Measurements from ENCODE around the gene BCAS4.

Gene BCAS4

GRCh38 chr20:50826121-50826520 lies 31.3 kb downstream of the BCAS4 start:
- DNase-seq: no peak

GRCh38 chr20:50828363-50829136 lies 33.7 kb downstream of the BCAS4 start:
- DNase-seq: no peak

- no peak for DNase-seq
Measured at GRCh38 chr20:50831622-50832021, 36.8 kb downstream of the BCAS4 start.

- DNase-seq: no peak
Measured at GRCh38 chr20:50834599-50835005, 39.7 kb downstream of the BCAS4 start.

- no peak for DNase-seq
Measured at GRCh38 chr20:50837532-50838321, 42.9 kb downstream of the BCAS4 start.

- DNase-seq: no peak
Measured at GRCh38 chr20:50838322-50838625, 43.4 kb downstream of the BCAS4 start.

GRCh38 chr20:50838707-50839385 lies 44.0 kb downstream of the BCAS4 start:
- no peak for DNase-seq

GRCh38 chr20:50842821-50843220 lies 48.0 kb downstream of the BCAS4 start:
- DNase-seq: no peak

- DNase-seq: no peak
Measured at GRCh38 chr20:50843331-50844276, 48.7 kb downstream of the BCAS4 start.

GRCh38 chr20:50844430-50845100 lies 49.7 kb downstream of the BCAS4 start:
- peak; percentile 31 for DNase-seq

GRCh38 chr20:50845566-50846215 lies 50.8 kb downstream of the BCAS4 start:
- DNase-seq: no peak

GRCh38 chr20:50848341-50848808 lies 53.5 kb downstream of the BCAS4 start:
- DNase-seq: no peak

GRCh38 chr20:50848846-50849673 lies 54.2 kb downstream of the BCAS4 start:
- DNase-seq: no peak

- DNase-seq: no peak
Measured at GRCh38 chr20:50850721-50851286, 55.9 kb downstream of the BCAS4 start.

GRCh38 chr20:50852085-50852484 lies 57.2 kb downstream of the BCAS4 start:
- no peak for DNase-seq

- no peak for DNase-seq
Measured at GRCh38 chr20:50854506-50855249, 59.8 kb downstream of the BCAS4 start.

GRCh38 chr20:50855498-50856474 lies 60.9 kb downstream of the BCAS4 start:
- no peak for DNase-seq

GRCh38 chr20:50856475-50857041 lies 61.7 kb downstream of the BCAS4 start:
- DNase-seq: no peak

Data from stimulated activated CD4-positive, alpha-beta T cell treated with anti-CD3 and anti-CD28 coated beads, Interleukin-4, amount 100 ng/mL, for 24 hours (primary cell).